GM18502 (cell line): ENCODE measurements around the gene SMAD6.
"Not testable (repeated sequence)": the region's sequence is repeated elsewhere in the genome, so short reads cannot be mapped to it uniquely, and the experiment has no call there.

Experiments used
- ATAC-seq: cut with Tn5 transposase; IDR thresholded peaks from one replicate; pipeline ENCODE4 v1.9.1; 2021; ENCODE audit warnings: mild to moderate bottlenecking; ENCODE audit not compliant: unreplicated experiment, poor library complexity

The SMAD6 gene

DNA sequence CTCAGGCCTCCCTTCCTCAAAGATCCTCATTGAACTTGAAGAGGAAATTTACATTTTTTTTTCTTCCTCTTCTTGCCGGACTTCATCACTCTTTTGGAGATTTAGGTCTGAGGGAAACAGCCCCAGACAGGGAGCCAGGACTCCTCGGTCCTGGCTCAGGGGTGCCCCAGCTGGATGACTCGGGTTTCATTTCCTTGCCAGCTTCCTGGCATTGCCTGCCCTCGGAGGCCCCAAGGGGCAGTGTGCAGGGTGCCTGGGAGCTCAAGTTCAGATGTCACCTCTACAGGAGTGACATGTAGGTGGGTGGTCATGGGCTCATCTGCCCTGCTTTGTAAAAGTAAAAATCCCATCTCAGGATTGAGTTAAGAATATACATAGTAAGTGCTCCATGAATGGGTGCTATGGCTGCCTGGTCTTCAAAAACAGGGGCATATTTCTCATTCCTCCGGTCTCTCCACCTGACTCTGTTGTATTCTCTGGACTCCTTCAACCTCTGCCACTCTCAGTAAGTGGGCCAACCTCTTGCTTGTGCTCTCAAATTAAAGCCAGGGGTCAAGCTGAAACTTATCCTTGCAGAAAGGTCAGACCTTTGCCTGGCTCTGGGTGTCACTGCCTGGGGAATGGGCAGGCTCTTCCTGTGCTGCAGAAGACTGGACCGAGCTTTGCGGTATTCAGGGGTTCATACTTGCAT is 51.8 kb downstream of the SMAD6 start:
- ATAC-seq, result no peak

DNA sequence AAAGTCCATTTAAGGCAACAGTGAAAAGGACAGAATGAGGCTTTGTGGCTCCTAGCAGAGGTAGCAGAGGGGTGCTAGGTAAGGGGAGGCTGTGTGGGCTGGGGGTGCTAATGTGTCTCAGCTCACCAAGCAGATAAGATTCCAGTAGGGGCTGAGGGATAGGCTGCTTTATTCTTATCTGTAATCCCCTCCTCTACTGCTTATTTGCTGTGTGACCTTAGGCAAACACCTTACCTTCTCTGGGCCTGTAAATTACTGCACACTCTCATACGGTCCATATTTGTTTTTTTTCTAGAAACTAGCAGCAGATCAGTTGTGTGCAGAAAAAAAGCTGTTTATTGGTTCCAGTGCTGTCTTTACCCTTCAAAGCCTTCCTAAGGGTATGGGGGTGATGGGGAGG is 52.8 kb downstream of the SMAD6 start:
- ATAC-seq, result no peak

- no peak for ATAC-seq
Measured at GRCh38 chr15:66755298-66756068, 53.4 kb downstream of the SMAD6 start.

GRCh38 chr15:66756295-66756694 is 54.3 kb downstream of the SMAD6 start:
- no peak for ATAC-seq

DNA sequence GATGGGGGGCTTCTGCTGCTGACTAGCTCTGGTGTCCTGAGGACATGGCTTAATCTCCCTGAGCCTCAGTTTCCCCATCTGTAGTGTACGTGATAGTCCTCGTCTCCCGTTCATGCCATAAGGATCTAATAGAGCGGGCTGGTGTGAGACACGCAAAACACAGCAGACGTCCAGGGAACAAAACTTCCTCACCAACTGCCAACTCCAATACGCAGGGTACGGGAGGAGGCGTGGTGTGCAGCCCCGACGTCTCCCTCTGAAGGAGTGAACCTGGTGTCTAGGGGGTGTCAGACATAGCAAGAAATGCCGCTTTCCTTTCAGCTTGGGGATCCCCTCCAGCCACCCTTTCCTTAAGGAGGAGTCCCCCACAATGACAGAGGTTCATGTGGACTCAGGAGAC is 55.0 kb downstream of the SMAD6 start:
- ATAC-seq, result no peak

GRCh38 chr15:66757521-66757920 is 55.5 kb downstream of the SMAD6 start:
- no peak for ATAC-seq

DNA sequence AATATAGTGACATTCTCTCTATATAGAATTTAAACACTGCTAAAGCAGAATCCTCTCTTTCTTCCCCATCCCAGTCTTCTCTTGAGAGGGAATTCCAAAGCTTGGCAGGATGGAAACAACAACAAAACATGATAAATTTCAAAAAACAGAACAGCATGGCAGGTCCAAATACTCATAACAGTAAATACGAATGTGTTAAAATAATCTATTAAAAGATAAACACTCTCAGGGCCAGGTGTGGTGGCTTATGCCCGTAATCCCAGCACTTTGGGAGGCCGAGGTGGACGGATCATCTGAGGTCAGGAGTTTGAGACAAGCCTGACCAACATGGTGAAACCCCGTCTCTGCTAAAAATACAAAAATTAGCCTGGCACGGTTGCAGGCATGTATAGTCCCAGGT is 56.2 kb downstream of the SMAD6 start:
- not testable (repeated sequence) for ATAC-seq

- no peak for ATAC-seq
Measured at GRCh38 chr15:66758844-66759243, 56.8 kb downstream of the SMAD6 start.

GRCh38 chr15:66760097-66760967 is 58.3 kb downstream of the SMAD6 start:
- no peak for ATAC-seq

DNA sequence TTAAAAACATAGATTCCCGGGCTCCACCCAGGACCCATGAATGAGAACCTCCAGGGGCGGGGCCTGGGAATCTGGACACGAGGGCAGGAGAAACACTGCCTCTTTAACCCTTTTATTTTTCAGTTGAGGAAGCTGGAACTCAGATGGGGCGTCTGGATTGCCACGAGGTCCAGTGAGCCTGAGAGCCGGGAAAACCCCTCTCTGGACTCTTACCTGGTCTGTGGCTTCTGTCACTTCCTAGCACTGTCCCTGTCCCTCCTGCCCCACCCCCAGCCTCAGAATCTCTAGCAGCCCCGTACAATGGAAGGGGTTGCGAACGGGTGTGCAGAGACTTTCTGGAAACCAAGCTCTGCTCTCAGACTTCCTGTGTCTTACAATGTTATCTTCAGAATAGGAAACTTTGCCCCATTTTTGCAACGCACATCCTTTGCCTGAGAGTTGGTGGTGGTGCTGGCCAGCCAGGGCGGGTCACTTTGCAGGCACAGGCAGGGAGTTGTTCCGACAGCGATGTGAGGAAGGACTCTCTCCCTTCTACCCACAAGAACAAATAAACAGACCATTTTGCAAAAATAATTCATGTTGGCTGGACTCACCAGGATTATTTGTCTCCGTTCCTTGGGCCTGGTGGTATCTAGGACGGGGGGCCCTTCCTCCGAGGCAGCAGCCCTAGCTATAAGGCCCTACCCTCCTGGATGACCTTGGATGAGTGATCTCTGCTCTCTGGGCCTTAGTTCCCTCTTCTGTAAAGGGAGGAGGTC is 59.1 kb downstream of the SMAD6 start:
- ATAC-seq, result no peak

- no peak for ATAC-seq
Measured at GRCh38 chr15:66761726-66762595, 59.9 kb downstream of the SMAD6 start.

DNA sequence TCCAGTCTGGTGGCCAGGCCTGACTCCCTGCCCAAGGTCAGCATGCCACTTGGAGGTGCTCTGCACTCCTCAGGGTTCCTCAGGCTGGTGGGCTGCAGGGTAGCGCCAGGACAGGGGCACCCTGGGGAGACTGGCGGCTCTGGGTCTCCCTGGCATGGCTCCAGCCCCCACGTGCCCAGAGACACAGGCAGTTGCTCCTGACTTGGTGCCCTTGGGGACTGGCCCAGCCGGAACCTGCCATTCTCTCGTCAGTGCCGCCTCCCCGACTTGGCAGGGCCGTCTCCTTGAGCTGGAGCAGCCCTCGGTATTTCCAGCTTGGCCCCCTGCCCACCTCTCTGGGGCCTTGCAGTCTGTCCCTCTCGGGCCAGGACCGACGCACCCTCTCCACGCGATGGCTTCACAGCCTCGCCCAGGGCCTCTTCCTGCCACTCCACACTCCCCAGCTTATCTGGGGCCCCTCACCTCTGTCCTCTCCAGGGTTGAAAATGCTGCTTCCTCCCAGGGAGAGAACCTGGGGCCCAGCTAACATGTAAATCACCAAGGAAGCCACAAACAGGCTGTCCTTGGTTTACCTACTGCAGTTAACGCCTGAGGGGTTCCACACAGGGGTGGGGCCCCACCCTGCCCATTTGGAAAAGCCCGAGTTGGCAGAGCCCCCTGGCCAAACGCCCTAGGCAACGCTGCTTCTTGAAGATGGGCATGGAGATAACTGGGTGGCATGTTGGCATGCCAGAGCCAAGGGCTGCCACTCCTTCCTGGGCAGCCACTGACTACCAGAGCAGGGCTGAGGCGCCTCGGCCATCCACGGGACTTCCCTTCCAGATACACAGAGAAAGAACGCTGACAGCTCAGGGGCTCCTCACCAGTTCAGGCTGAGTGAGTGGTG is 61.4 kb downstream of the SMAD6 start:
- ATAC-seq, result no peak

GRCh38 chr15:66764072-66764786 is 62.2 kb downstream of the SMAD6 start:
- ATAC-seq, result no peak

DNA sequence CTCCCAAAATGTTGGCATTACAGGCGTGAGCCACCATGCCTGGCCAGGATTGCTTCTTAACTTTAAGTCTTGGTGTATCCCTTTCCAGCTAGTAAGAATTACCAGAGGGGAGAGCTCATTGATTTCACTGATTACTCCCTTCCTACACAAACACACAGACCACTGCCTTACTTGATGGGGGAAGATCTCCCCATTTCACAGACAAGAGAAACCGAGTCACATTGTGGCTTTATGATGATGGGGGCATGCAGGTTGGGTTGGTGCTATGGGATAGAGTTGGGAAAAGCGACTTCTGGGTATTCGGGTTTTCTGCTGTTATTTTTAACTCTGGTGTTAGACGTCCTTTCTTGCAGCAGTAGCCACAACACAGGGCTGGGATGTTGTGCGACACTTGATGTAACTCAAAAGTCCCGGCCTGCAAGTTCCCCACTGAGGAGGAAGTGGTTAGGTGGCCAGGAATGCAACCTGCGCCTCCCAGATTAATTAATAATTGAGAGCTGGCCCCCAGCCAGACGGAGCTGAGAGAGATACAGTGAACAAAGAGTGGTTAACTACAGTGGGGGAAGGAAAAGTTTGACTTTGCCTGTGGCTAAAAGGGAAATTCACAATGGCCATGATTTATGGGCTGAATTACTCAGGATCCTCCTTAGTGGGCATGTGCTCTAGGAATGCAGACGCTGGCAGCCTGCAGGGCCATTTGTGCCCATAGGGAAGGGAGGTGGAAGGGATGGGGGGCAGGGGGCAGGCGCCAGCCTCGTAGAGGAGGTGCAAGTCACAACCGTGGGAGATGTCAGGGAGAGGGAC is 63.6 kb downstream of the SMAD6 start:
- ATAC-seq, result no peak

DNA sequence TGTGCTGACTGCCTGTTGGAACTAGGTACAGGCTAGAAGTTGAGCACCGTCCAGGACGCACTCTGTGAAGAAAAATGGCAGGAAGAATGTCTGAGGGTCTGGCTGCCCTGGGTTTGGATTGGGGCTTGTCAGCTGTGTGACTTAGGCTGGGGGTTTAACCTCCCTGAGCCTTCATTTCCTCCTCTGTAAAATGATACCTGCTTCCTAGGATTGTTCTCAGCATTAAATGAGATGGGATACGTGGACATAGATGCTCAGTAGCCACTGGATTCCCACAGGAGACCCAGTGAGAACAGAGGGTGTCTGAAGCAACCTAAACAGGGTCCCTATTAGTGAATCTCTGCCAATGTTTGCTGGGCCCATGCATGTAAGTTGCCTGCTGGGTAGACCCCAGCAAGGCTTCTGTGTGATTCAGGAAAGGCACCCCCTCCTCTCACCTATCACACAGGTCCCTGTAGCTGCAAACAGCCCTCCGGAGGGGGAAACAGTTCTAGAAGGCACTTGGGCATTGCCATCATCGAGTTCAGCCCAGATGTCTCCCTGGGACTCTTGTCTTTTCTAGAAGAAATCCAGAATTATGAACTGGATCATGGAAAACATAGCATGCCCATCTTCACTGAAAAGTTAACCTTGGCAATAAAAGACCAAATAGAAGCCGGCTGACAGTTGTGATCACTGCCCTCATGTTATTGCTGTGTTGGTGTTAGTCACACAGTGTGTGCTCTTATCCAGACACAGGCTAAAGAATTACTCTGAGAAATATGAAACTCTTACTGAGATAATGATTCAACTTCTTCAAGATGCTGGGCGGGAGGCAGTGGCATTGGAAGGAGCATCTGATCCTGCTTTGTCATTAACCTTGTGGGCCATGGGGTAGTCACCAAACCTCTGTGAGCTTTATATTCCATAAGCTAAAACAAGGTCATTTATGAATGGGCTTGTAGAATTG is 64.5 kb downstream of the SMAD6 start:
- ATAC-seq, result no peak

GRCh38 chr15:66767240-66767659 is 65.2 kb downstream of the SMAD6 start:
- ATAC-seq, result no peak
